ENCODE measurements around the gene SHC2.
A peak's percentile ranks its signal among the peaks of the same experiment; 100 is the strongest.

Gene SHC2

DNA sequence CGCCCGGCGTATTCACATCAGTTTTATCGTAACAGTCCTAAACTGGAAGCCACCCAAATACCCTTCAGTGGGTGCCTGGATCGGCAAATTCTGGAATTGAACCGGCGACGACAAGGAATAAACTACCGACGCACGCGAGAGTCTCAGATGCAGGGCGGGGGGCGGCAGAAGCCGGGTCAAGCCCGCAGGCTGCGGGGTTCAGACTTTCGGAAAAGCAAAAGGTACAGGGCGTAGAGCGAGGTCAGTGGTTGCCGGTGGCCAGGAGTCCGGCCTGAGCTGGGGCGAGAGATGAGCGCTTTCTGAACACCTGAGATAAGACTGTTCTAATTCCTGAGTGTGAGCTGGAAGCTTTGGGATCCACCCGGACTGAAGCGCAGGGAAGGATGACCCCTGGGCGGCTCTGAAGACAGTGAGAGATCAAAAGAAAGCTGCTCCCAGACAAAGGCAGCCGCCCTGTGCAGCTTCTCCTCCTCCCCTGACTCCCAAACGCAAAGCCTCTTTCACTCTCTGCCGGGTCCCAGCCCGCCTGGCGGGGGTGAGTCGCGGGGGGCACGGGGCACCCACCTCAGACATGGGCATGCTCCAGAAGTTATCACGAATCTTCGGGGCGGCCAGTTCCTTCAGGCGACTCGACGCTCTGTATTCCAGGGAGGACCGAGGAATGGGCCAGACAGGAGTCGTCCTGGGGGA, 90.0 kb downstream of the SHC2 start:
- DNase-seq, result no peak

DNA sequence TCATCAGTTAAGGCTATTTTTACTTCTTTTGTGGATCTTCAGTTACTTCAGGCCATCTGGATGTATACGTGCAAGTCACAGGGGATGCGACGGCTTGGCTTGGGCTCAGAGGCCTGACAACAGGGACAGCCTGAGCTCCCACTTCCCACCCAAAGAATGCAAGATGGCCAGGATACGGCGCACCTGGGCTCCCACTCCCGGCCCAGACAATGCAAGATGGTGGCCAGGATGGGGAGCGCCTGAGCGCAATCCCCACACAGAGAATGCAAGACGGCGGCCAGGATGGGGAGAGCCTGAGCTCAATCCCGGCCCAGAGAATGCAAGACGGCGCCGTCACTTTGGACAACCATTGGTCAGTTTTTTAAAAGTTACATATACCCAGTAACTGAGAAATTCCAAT, 91.0 kb downstream of the SHC2 start:
- DNase-seq, result no peak

DNA sequence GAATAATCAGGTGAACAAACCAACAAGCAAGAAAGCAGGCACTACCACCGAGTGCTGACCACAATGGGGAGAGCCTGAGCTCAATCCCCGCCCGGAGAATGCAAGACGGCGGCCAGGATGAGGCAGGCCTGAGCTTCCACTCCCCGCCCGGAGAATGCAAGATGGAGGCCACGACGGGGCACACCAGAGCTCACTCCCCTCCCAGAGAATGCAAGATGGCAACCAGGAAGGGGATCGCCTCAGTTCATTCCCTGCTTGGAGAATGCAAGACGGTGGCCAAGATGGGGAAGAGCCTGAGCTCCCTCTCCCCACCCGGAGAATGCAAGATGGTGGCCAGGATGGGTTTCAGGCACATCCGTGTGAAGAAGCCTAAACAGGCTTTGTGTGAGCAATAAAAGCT, 91.6 kb downstream of the SHC2 start:
- DNase-seq, result peak; percentile 1

GRCh38 chr19:368630-369024, 92.2 kb downstream of the SHC2 start:
- peak; percentile 2 for DNase-seq

- DNase-seq, result peak; percentile 1
These were observed 92.7 kb downstream of the SHC2 start for GRCh38 chr19:367963-368629.

- peak; percentile 11 for DNase-seq
These were observed 93.3 kb downstream of the SHC2 start for GRCh38 chr19:367561-367960.

GRCh38 chr19:366951-367350, 93.9 kb downstream of the SHC2 start:
- no peak for DNase-seq
